ENCODE data around the gene DNAH11. TPM values are rescaled to one million over a fixed set of nuclear protein-coding genes. Genes with fewer than 3 reads are reported as not detected.

DNAH11 gene
- total and polyA plus RNA-seq, 4 donors, result 1.8 to 24.7 (median 8.1) TPM

DNA sequence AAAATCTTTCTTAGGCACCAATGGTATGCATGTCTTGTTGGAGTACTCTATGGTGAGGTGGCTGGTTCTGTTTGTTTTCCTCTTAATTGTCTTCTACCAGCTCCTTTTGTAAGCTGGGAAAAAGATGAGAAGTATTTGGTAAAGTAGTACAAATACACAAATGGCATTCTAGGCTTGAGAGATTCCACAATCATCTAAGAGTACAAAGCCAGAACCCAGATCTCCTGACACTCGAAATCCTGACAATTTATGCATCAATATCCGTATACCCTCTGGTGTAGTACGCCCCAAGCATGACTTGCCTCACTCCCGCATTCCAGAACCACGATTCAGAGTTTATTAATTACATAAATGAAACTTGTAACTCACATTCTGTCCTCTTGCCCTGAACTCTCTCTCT is 359.4 kb downstream of the DNAH11 start:
- Histone ChIP-seq H3K9me3 (ENCODE audit: control insufficient read depth in 4 of 4, insufficient read depth in 3 of 4, low read length in 3 of 4) (no peaks in the 10 kb centered on the region), H3K27ac (ENCODE audit: low read depth in 1 of 2, low read length in 1 of 2) (no peak overlapping the region), H3K9ac (ENCODE audit: insufficient read depth in 1 of 2, low read length in 2 of 2) (no peak overlapping the region), H3K27me3 (ENCODE audit: control insufficient read depth in 3 of 3, insufficient read depth in 3 of 3, low read length in 2 of 3) (no peaks in the 10 kb centered on the region), H3K36me3 (ENCODE audit: control insufficient read depth in 4 of 4, insufficient read depth in 4 of 4, low read length in 4 of 4) (peaks cover 13 to 30% (median 26%) of the 10 kb centered on the region in 4 donors), H3K4me1 (ENCODE audit: control insufficient read depth in 5 of 5, insufficient read depth in 5 of 5, low read length in 5 of 5) (no peaks in the 10 kb centered on the region), H3K4me3 (no peak overlapping the region)
- DNase-seq (no peak), ATAC-seq (ENCODE audit: insufficient read depth, low FRiP score) (peak; percentile 23)
- TF ChIP-seq, protein P1, sequence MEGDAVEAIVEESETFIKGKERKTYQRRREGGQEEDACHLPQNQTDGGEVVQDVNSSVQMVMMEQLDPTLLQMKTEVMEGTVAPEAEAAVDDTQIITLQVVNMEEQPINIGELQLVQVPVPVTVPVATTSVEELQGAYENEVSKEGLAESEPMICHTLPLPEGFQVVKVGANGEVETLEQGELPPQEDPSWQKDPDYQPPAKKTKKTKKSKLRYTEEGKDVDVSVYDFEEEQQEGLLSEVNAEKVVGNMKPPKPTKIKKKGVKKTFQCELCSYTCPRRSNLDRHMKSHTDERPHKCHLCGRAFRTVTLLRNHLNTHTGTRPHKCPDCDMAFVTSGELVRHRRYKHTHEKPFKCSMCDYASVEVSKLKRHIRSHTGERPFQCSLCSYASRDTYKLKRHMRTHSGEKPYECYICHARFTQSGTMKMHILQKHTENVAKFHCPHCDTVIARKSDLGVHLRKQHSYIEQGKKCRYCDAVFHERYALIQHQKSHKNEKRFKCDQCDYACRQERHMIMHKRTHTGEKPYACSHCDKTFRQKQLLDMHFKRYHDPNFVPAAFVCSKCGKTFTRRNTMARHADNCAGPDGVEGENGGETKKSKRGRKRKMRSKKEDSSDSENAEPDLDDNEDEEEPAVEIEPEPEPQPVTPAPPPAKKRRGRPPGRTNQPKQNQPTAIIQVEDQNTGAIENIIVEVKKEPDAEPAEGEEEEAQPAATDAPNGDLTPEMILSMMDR (IDR thresholded peaks at IDR 0.05; ENCODE audit: control extremely low read depth, extremely low read depth), result no peak
- WGBS, 2 donors, result 79 to 87% methylated on average over 5 of the region's 5 CpGs

DNA sequence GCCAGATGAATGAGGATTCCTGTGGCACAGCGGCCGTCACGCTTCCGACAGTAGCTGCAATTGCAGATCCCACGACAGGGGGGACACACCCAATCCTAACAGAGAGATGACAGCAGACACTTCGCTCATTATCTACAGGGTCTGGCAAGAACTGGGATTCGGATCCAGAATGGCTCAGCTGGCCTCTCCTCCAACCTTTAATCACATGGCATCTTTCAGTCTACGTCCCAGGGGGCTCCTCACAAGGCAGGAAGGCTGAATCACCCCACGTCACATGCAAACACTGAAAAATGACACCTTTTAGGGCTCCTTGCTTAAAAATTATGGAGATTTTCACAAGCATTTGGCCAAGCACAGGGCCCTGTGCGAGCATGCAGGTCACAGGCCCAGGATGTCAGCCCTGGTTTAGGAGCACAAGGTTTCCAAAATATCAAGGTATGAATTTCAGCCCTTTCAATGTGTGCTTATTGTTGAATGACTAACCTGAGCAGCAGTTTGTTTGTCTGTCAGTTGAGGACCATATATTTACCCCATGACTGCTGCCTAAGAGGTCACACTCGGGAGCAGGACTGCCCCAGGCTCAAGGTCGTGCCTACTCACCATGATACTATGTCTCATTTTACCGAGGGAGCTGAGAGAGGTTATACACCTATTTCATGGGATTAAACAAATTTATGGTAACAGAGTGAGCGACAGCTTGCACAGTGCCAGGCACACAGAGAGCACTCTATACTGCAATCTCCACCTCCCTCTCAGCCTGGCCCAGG is 360.4 kb downstream of the DNAH11 start:
- Histone ChIP-seq H3K4me1 (ENCODE audit: control insufficient read depth in 5 of 5, insufficient read depth in 5 of 5, low read length in 5 of 5) (peaks cover 0 to 3% (median 0%) of the 10 kb centered on the region in 5 donors), H3K9me3 (ENCODE audit: control insufficient read depth in 4 of 4, insufficient read depth in 3 of 4, low read length in 3 of 4) (no peaks in the 10 kb centered on the region), H3K9ac (ENCODE audit: insufficient read depth in 1 of 2, low read length in 2 of 2) (no peak overlapping the region), H3K27ac (ENCODE audit: low read depth in 1 of 2, low read length in 1 of 2) (no peak overlapping the region), H3K4me3 (no peak overlapping the region), H3K27me3 (ENCODE audit: control insufficient read depth in 3 of 3, insufficient read depth in 3 of 3, low read length in 2 of 3) (no peaks in the 10 kb centered on the region), H3K36me3 (ENCODE audit: control insufficient read depth in 4 of 4, insufficient read depth in 4 of 4, low read length in 4 of 4) (peaks cover 13 to 35% (median 28%) of the 10 kb centered on the region in 4 donors)
- WGBS, 2 donors, result 96 to 98% methylated on average over 14 of the region's 14 CpGs
- TF ChIP-seq, protein P1 (IDR thresholded peaks at IDR 0.05; ENCODE audit: control extremely low read depth, extremely low read depth), result no peak
- DNase-seq (no peak), ATAC-seq (ENCODE audit: insufficient read depth, low FRiP score) (no peak)

GRCh38 chr7:21908746-21909145 is 365.9 kb downstream of the DNAH11 start:
- Histone ChIP-seq H3K9ac (ENCODE audit: insufficient read depth in 1 of 2, low read length in 2 of 2) (no peak overlapping the region), H3K4me1 (ENCODE audit: control insufficient read depth in 5 of 5, insufficient read depth in 5 of 5, low read length in 5 of 5) (peaks cover 0 to 11% (median 2%) of the 10 kb centered on the region in 5 donors), H3K4me3 (no peak overlapping the region), H3K9me3 (ENCODE audit: control insufficient read depth in 4 of 4, insufficient read depth in 3 of 4, low read length in 3 of 4) (no peaks in the 10 kb centered on the region), H3K27ac (ENCODE audit: low read depth in 1 of 2, low read length in 1 of 2) (peak overlapping the region in 1 of 2 donors; percentile 41), H3K27me3 (ENCODE audit: control insufficient read depth in 3 of 3, insufficient read depth in 3 of 3, low read length in 2 of 3) (no peaks in the 10 kb centered on the region), H3K36me3 (ENCODE audit: control insufficient read depth in 4 of 4, insufficient read depth in 4 of 4, low read length in 4 of 4) (peaks cover 10 to 28% (median 25%) of the 10 kb centered on the region in 4 donors)
- ATAC-seq (ENCODE audit: insufficient read depth, low FRiP score) (no peak), DNase-seq (no peak)
- TF ChIP-seq, protein P1 (IDR thresholded peaks at IDR 0.05; ENCODE audit: control extremely low read depth, extremely low read depth), result no peak
- 85 to 93% methylated on average over 5 of the region's 5 CpGs for WGBS, 2 donors

All from lung (tissue), 12 donors.